Activated CD8-positive, alpha-beta memory T cell treated with anti-CD3 and anti-CD28 coated beads, Interleukin-2, amount 50 U/mL, for 48 hours (primary cell): ENCODE results near the gene CSNK1A1.
A peak's percentile ranks its signal among the peaks of the same experiment; 100 is the strongest.
"Not testable (repeated sequence)": the region's sequence is repeated elsewhere in the genome, so short reads cannot be mapped to it uniquely, and the experiment has no call there.

Experiments used
- DNase-seq: peaks from one replicate; pipeline ENCODE4 v3.0.0-alpha.2; 2020

The CSNK1A1 gene

GRCh38 chr5:149526845-149527590 is 24.2 kb downstream of the CSNK1A1 start:
- DNase-seq = no peak

GRCh38 chr5:149521739-149522685 is 29.2 kb downstream of the CSNK1A1 start:
- no peak for DNase-seq

- DNase-seq = no peak
These were observed 31.6 kb downstream of the CSNK1A1 start for GRCh38 chr5:149519601-149520000.

- DNase-seq = no peak
These were observed 32.6 kb downstream of the CSNK1A1 start for GRCh38 chr5:149518620-149519019.

- no peak for DNase-seq
These were observed 33.6 kb downstream of the CSNK1A1 start for GRCh38 chr5:149517461-149518122.

- no peak for DNase-seq
These were observed 36.7 kb downstream of the CSNK1A1 start for GRCh38 chr5:149514512-149514911.

- DNase-seq = not testable (repeated sequence)
These were observed 37.8 kb downstream of the CSNK1A1 start for GRCh38 chr5:149513372-149513947.

GRCh38 chr5:149510136-149510535 is 41.1 kb downstream of the CSNK1A1 start:
- DNase-seq = no peak

GRCh38 chr5:149504677-149505076 is 46.6 kb downstream of the CSNK1A1 start:
- DNase-seq = no peak

GRCh38 chr5:149503006-149503405 is 48.2 kb downstream of the CSNK1A1 start:
- DNase-seq = no peak

GRCh38 chr5:149500922-149501582 is 50.2 kb downstream of the CSNK1A1 start:
- DNase-seq = no peak

GRCh38 chr5:149498724-149499336 is 52.4 kb downstream of the CSNK1A1 start:
- no peak for DNase-seq

GRCh38 chr5:149497357-149497756 is 53.9 kb downstream of the CSNK1A1 start:
- no peak for DNase-seq

- DNase-seq = no peak
These were observed 54.3 kb downstream of the CSNK1A1 start for GRCh38 chr5:149496917-149497316.

- DNase-seq = no peak
These were observed 55.1 kb downstream of the CSNK1A1 start for GRCh38 chr5:149496166-149496565.

GRCh38 chr5:149495673-149496072 is 55.6 kb downstream of the CSNK1A1 start:
- DNase-seq = no peak

- no peak for DNase-seq
These were observed 57.9 kb downstream of the CSNK1A1 start for GRCh38 chr5:149493316-149493715.

GRCh38 chr5:149492781-149493180 is 58.5 kb downstream of the CSNK1A1 start:
- no peak for DNase-seq

- peak; percentile 49 for DNase-seq
These were observed 60.4 kb downstream of the CSNK1A1 start for GRCh38 chr5:149490599-149491485.

GRCh38 chr5:149489605-149490037 is 61.6 kb downstream of the CSNK1A1 start:
- DNase-seq = peak; percentile 42
